ENCODE data around the gene ODAD3. TPM values are rescaled to one million over a fixed set of nuclear protein-coding genes. Genes with fewer than 3 reads are reported as not detected.

ODAD3 gene
- total RNA-seq, 1 experiment from 2014 or later, result 1.9 TPM

DNA sequence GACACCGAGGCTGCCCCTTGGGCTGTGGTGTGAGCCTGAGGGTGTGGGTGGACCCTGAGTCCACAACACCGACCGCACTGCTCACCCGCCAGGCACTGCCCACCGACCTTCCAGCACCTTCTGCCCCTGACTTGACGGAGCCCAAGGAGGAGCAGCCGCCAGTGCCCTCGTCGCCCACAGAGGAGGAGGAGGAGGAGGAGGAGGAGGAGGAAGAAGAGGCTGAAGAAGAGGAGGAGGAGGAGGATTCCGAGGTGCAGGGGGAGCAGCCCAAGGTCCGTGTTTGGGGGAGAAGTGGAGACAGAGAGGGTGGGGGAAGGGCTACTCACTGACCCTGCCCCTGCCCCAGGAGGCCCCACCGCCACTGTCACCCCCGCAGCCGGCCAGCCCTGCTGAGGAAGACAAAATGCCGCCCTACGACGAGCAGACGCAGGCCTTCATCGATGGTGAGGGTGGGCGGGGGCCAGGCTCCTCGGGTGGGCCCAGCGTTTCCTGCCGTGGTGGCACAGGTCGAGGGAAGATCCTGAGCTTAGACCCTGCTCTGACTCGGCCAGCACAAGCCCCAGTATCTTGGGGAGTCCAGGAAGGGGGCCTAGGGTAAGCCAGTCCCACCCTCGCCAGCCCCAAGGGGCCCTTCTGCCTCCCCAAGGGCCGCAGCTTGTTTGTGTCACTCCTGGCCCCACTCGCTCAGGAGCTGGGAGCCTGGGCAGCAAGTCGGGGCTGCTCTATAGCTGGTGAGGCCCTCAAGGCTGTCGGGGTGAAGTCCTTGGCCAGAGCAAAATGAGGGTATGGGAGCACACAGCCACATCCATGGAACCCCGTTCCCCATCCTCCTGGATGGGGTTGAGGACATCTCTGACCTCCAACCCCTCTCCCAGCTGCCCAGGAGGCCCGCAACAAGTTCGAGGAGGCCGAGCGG, 12.7 kb upstream of the ODAD3 start:
- ChIA-PET POLR2A (interaction anchor here (0.5 kb wide), 1 partner anchor 21 kb away, joined by 4 read pairs; no protein-coding TSS in a partner anchor), CTCF (interaction anchor here (0.5 to 1.0 kb wide), 3 partner anchors 12 to 71 kb away, joined by 3 to 4 read pairs (median 4); no protein-coding TSS in a partner anchor)
- TF ChIP-seq, protein P1, sequence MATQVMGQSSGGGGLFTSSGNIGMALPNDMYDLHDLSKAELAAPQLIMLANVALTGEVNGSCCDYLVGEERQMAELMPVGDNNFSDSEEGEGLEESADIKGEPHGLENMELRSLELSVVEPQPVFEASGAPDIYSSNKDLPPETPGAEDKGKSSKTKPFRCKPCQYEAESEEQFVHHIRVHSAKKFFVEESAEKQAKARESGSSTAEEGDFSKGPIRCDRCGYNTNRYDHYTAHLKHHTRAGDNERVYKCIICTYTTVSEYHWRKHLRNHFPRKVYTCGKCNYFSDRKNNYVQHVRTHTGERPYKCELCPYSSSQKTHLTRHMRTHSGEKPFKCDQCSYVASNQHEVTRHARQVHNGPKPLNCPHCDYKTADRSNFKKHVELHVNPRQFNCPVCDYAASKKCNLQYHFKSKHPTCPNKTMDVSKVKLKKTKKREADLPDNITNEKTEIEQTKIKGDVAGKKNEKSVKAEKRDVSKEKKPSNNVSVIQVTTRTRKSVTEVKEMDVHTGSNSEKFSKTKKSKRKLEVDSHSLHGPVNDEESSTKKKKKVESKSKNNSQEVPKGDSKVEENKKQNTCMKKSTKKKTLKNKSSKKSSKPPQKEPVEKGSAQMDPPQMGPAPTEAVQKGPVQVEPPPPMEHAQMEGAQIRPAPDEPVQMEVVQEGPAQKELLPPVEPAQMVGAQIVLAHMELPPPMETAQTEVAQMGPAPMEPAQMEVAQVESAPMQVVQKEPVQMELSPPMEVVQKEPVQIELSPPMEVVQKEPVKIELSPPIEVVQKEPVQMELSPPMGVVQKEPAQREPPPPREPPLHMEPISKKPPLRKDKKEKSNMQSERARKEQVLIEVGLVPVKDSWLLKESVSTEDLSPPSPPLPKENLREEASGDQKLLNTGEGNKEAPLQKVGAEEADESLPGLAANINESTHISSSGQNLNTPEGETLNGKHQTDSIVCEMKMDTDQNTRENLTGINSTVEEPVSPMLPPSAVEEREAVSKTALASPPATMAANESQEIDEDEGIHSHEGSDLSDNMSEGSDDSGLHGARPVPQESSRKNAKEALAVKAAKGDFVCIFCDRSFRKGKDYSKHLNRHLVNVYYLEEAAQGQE (IDR thresholded peaks at IDR 0.05; ENCODE audit: insufficient read depth in 1 of 2, low read depth in 2 of 2, low read length in 1 of 2), result no peak
- TF ChIP-seq SIN3A (IDR thresholded peaks at IDR 0.05; ENCODE audit: borderline replicate concordance, insufficient read depth, low read depth, low read length) (no peak), POLR2AphosphoS5 (IDR thresholded peaks at IDR 0.05; ENCODE audit: low read depth, low read length) (no peak), TCF7L2 (IDR thresholded peaks at IDR 0.05; ENCODE audit: low read depth, low read length) (no peak)
- TF ChIP-seq, protein P2, sequence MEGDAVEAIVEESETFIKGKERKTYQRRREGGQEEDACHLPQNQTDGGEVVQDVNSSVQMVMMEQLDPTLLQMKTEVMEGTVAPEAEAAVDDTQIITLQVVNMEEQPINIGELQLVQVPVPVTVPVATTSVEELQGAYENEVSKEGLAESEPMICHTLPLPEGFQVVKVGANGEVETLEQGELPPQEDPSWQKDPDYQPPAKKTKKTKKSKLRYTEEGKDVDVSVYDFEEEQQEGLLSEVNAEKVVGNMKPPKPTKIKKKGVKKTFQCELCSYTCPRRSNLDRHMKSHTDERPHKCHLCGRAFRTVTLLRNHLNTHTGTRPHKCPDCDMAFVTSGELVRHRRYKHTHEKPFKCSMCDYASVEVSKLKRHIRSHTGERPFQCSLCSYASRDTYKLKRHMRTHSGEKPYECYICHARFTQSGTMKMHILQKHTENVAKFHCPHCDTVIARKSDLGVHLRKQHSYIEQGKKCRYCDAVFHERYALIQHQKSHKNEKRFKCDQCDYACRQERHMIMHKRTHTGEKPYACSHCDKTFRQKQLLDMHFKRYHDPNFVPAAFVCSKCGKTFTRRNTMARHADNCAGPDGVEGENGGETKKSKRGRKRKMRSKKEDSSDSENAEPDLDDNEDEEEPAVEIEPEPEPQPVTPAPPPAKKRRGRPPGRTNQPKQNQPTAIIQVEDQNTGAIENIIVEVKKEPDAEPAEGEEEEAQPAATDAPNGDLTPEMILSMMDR (IDR thresholded peaks at IDR 0.05), result no peak
- Histone ChIP-seq H3K4me3 (ENCODE audit: low read depth in 2 of 2, low read length in 2 of 2) (no peak overlapping the region), H3K36me3 (ENCODE audit: control insufficient read depth, insufficient read depth, low read length) (no peaks in the 10 kb centered on the region; the same call in 1 of the 2 replicates), H3K27ac (ENCODE audit: low read length) (no peak overlapping the region), H3K4me1 (ENCODE audit: control insufficient read depth, insufficient read depth, low read length) (no peaks in the 10 kb centered on the region), H3K27me3 (ENCODE audit: control insufficient read depth, insufficient read depth, low read length) (no peaks in the 10 kb centered on the region), H3K9me3 (ENCODE audit: control insufficient read depth, insufficient read depth, low read depth, low read length) (no peaks in the 10 kb centered on the region)
- intact Hi-C loops (cut with micrococcal nuclease; ENCODE audit: unreplicated experiment), result loop anchor here (2.0 kb wide), 1 partner anchor 67 kb away; no protein-coding TSS in a partner anchor
- in situ Hi-C loops (cut with HindIII; ENCODE audit: low pct_unique_long_range_greater_than_20kb, low sequenced_read_pairs), result no loop called here
- DNase-seq (ENCODE audit: low read depth, low spot score) (no peak), ATAC-seq (no peak)
- BruUV-seq (replicated peaks), result no TSS peak

DNA sequence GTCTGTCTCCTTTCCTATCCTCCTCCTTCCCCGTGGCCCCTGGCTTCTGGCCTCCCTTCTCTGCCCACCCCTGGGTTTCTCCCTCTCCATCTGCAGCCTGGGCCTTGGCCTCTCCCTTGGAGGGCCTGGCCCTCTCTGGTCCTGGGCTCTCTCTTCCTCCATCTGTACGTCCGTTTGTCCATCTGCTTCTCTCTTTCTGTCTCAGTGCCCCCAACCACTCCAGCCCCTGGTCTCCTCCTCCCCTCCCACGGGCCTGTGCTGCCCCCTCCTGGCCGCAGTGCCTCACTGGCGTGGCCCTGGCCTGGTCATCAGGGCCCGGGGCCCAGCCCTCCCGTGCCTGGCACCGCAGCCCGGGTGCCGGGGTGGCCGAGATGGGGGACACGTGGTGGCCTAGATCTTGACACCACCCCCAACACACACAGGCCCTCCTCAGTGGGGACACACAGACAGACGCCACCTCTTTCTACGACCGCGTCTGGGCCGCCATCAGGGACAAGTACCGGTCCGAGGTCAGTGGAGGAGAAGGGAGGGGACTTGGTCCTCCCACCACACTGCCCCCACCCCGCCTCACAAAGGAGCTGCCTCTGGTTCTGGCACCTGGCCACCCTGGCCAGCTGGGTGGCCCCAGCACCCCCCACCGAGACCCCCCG, 11.9 kb upstream of the ODAD3 start:
- BruUV-seq (replicated peaks), result no TSS peak
- no peak overlapping the region for H3K4me3 ChIP-seq (ENCODE audit: low read depth in 2 of 2, low read length in 2 of 2)
- H3K27ac ChIP-seq (ENCODE audit: low read length), result no peak overlapping the region
- peak; percentile 85 for ATAC-seq
- POLR2A ChIA-PET, result no interaction called here
- intact Hi-C loops (cut with micrococcal nuclease; ENCODE audit: unreplicated experiment), result loop anchor here (2.0 kb wide), 1 partner anchor 66 kb away; no protein-coding TSS in a partner anchor
- no peaks in the 10 kb centered on the region for H3K27me3 ChIP-seq (ENCODE audit: control insufficient read depth, insufficient read depth, low read length)
- CTCF ChIA-PET, result no interaction called here
- H3K9me3 ChIP-seq (ENCODE audit: control insufficient read depth, insufficient read depth, low read depth, low read length), result no peaks in the 10 kb centered on the region
- H3K4me1 ChIP-seq (ENCODE audit: control insufficient read depth, insufficient read depth, low read length), result no peaks in the 10 kb centered on the region
- no peaks in the 10 kb centered on the region; the same call in 1 of the 2 replicates for H3K36me3 ChIP-seq (ENCODE audit: control insufficient read depth, insufficient read depth, low read length)
- DNase-seq (ENCODE audit: low read depth, low spot score), result no peak
- no peak for TF ChIP-seq POLR2AphosphoS5 (IDR thresholded peaks at IDR 0.05; ENCODE audit: low read depth, low read length)
- TF ChIP-seq, protein P1 (IDR thresholded peaks at IDR 0.05; ENCODE audit: insufficient read depth in 1 of 2, low read depth in 2 of 2, low read length in 1 of 2), result no peak
- TF ChIP-seq TCF7L2 (IDR thresholded peaks at IDR 0.05; ENCODE audit: low read depth, low read length), result no peak
- TF ChIP-seq, protein P2 (IDR thresholded peaks at IDR 0.05), result peak; percentile 85
- TF ChIP-seq SIN3A (IDR thresholded peaks at IDR 0.05; ENCODE audit: borderline replicate concordance, insufficient read depth, low read depth, low read length), result no peak
- in situ Hi-C loops (cut with HindIII; ENCODE audit: low pct_unique_long_range_greater_than_20kb, low sequenced_read_pairs), result no loop called here
